ENCODE data around the gene POGLUT2.

- TF ChIP-seq, protein P1, sequence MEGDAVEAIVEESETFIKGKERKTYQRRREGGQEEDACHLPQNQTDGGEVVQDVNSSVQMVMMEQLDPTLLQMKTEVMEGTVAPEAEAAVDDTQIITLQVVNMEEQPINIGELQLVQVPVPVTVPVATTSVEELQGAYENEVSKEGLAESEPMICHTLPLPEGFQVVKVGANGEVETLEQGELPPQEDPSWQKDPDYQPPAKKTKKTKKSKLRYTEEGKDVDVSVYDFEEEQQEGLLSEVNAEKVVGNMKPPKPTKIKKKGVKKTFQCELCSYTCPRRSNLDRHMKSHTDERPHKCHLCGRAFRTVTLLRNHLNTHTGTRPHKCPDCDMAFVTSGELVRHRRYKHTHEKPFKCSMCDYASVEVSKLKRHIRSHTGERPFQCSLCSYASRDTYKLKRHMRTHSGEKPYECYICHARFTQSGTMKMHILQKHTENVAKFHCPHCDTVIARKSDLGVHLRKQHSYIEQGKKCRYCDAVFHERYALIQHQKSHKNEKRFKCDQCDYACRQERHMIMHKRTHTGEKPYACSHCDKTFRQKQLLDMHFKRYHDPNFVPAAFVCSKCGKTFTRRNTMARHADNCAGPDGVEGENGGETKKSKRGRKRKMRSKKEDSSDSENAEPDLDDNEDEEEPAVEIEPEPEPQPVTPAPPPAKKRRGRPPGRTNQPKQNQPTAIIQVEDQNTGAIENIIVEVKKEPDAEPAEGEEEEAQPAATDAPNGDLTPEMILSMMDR (IDR thresholded peaks at IDR 0.05; ENCODE audit: insufficient read depth, low read depth, low read length) = no peak
- TF ChIP-seq EZH2 (IDR thresholded peaks at IDR 0.05; ENCODE audit: insufficient read depth, low read length) = no peak
These were observed 56.3 kb downstream of the POGLUT2 start for GRCh38 chr13:102742506-102742905.
